ENCODE data around the gene HSPA4L.

HSPA4L gene

GRCh38 chr4:127775843-127776242 is 6.3 kb upstream of the HSPA4L start:
- H2AK5ac ChIP-seq (ENCODE audit: low read length, severe bottlenecking), result no peak overlapping the region

GRCh38 chr4:127776620-127777019 is 5.5 kb upstream of the HSPA4L start:
- no peaks in the 10 kb centered on the region for H3K79me1 ChIP-seq (replicated peaks; ENCODE audit: low read length, poor library complexity, severe bottlenecking)
- H4K8ac ChIP-seq (ENCODE audit: low read length), result no peak overlapping the region
- H2AK5ac ChIP-seq (ENCODE audit: low read length, severe bottlenecking), result no peak overlapping the region

More at GRCh38 chr4:127775843-127776242, 6.3 kb upstream of the HSPA4L start:
- H4K91ac ChIP-seq (ENCODE audit: low read length), result no peak overlapping the region
- 97% methylated on average over 3 of the region's 4 CpGs for WGBS
- no peak overlapping the region for H3K4me2 ChIP-seq (ENCODE audit: low read length, poor library complexity, severe bottlenecking)
- no peak overlapping the region for H2BK15ac ChIP-seq (ENCODE audit: low read depth, poor library complexity, severe bottlenecking)
- no peaks in the 10 kb centered on the region for H3K79me1 ChIP-seq (replicated peaks; ENCODE audit: low read length, poor library complexity, severe bottlenecking)
- no peaks in the 10 kb centered on the region for H3K27me3 ChIP-seq (ENCODE audit: control insufficient read depth in 1 of 2, insufficient read depth in 1 of 2, low read length in 2 of 2)
- H3K27ac ChIP-seq (ENCODE audit: low read length, poor library complexity, severe bottlenecking), result no peak overlapping the region
- no peak for DNase-seq
- H2BK12ac ChIP-seq (ENCODE audit: low read length in 2 of 2), result no peak overlapping the region
- no peak overlapping the region for H3K18ac ChIP-seq (ENCODE audit: low read depth in 1 of 2, low read length in 2 of 2)
- no peak overlapping the region for H2BK120ac ChIP-seq (ENCODE audit: low read depth, low read length)
- no peak overlapping the region for H3K9ac ChIP-seq (ENCODE audit: low read length)
- no peak overlapping the region for H2AFZ ChIP-seq (ENCODE audit: low read depth, low read length)
- no peak overlapping the region for H4K8ac ChIP-seq (ENCODE audit: low read length)
- H3K9me3 ChIP-seq (ENCODE audit: control insufficient read depth, low read length), result no peaks in the 10 kb centered on the region
- H3K4me1 ChIP-seq (ENCODE audit: control insufficient read depth, insufficient read depth, low read depth, low read length), result peaks cover 1% of the 10 kb centered on the region
- H3K23ac ChIP-seq (ENCODE audit: low read length in 2 of 2), result no peak overlapping the region
- no peak overlapping the region for H3K14ac ChIP-seq (ENCODE audit: low read length in 2 of 2)
- H3K36me3 ChIP-seq (ENCODE audit: control insufficient read depth in 1 of 2, insufficient read depth in 2 of 2, low read depth in 1 of 2, low read length in 2 of 2), result no peaks in the 10 kb centered on the region
- no peak overlapping the region for H3K4ac ChIP-seq (ENCODE audit: low read depth in 1 of 2, low read length in 2 of 2)
- no peak overlapping the region for H2BK5ac ChIP-seq (ENCODE audit: low read depth, low read length, poor library complexity, severe bottlenecking)
- no peak overlapping the region for H3K4me3 ChIP-seq (ENCODE audit: insufficient read depth in 1 of 2, low read depth in 1 of 2, low read length in 2 of 2)

GRCh38 chr4:127777487-127777886 is 4.6 kb upstream of the HSPA4L start:
- H3K18ac ChIP-seq (ENCODE audit: low read depth in 1 of 2, low read length in 2 of 2), result no peak overlapping the region

More at GRCh38 chr4:127776620-127777019, 5.5 kb upstream of the HSPA4L start:
- Histone ChIP-seq H3K4ac (ENCODE audit: low read depth in 1 of 2, low read length in 2 of 2) (no peak overlapping the region), H2AFZ (ENCODE audit: low read depth, low read length) (no peak overlapping the region), H3K4me3 (ENCODE audit: insufficient read depth in 1 of 2, low read depth in 1 of 2, low read length in 2 of 2) (no peak overlapping the region), H3K9ac (ENCODE audit: low read length) (no peak overlapping the region), H3K27me3 (ENCODE audit: control insufficient read depth in 1 of 2, insufficient read depth in 1 of 2, low read length in 2 of 2) (no peaks in the 10 kb centered on the region), H3K9me3 (ENCODE audit: control insufficient read depth, low read length) (no peaks in the 10 kb centered on the region), H3K4me2 (ENCODE audit: low read length, poor library complexity, severe bottlenecking) (no peak overlapping the region), H3K27ac (ENCODE audit: low read length, poor library complexity, severe bottlenecking) (no peak overlapping the region), H2BK15ac (ENCODE audit: low read depth, poor library complexity, severe bottlenecking) (no peak overlapping the region), H4K91ac (ENCODE audit: low read length) (no peak overlapping the region), H2BK5ac (ENCODE audit: low read depth, low read length, poor library complexity, severe bottlenecking) (no peak overlapping the region), H3K23ac (ENCODE audit: low read length in 2 of 2) (no peak overlapping the region), H3K36me3 (ENCODE audit: control insufficient read depth in 1 of 2, insufficient read depth in 2 of 2, low read depth in 1 of 2, low read length in 2 of 2) (no peaks in the 10 kb centered on the region), H3K14ac (ENCODE audit: low read length in 2 of 2) (no peak overlapping the region), H3K4me1 (ENCODE audit: control insufficient read depth, insufficient read depth, low read depth, low read length) (peaks cover 3% of the 10 kb centered on the region), H3K18ac (ENCODE audit: low read depth in 1 of 2, low read length in 2 of 2) (no peak overlapping the region), H2BK12ac (ENCODE audit: low read length in 2 of 2) (no peak overlapping the region), H2BK120ac (ENCODE audit: low read depth, low read length) (no peak overlapping the region)
- no peak for DNase-seq
- 100% methylated on average over 1 of the region's 2 CpGs for WGBS

GRCh38 chr4:127778102-127778501 is 4.0 kb upstream of the HSPA4L start:
- H2AFZ ChIP-seq (ENCODE audit: low read depth, low read length), result no peak overlapping the region
- no peak for DNase-seq
- H3K14ac ChIP-seq (ENCODE audit: low read length in 2 of 2), result no peak overlapping the region
- H3K9me3 ChIP-seq (ENCODE audit: control insufficient read depth, low read length), result no peaks in the 10 kb centered on the region
- no peak overlapping the region for H3K9ac ChIP-seq (ENCODE audit: low read length)
- no peak overlapping the region for H3K4me2 ChIP-seq (ENCODE audit: low read length, poor library complexity, severe bottlenecking)
- H3K4me1 ChIP-seq (ENCODE audit: control insufficient read depth, insufficient read depth, low read depth, low read length), result peaks cover 6% of the 10 kb centered on the region
- no peaks in the 10 kb centered on the region for H3K36me3 ChIP-seq (ENCODE audit: control insufficient read depth in 1 of 2, insufficient read depth in 2 of 2, low read depth in 1 of 2, low read length in 2 of 2)
- no peaks in the 10 kb centered on the region for H3K27me3 ChIP-seq (ENCODE audit: control insufficient read depth in 1 of 2, insufficient read depth in 1 of 2, low read length in 2 of 2)
- 29% methylated on average over 1 of the region's 2 CpGs for WGBS
- no peak overlapping the region for H2BK12ac ChIP-seq (ENCODE audit: low read length in 2 of 2)
- no peak overlapping the region for H2AK5ac ChIP-seq (ENCODE audit: low read length, severe bottlenecking)
- H2BK5ac ChIP-seq (ENCODE audit: low read depth, low read length, poor library complexity, severe bottlenecking), result no peak overlapping the region
- H3K18ac ChIP-seq (ENCODE audit: low read depth in 1 of 2, low read length in 2 of 2), result no peak overlapping the region
- no peak overlapping the region for H3K4me3 ChIP-seq (ENCODE audit: insufficient read depth in 1 of 2, low read depth in 1 of 2, low read length in 2 of 2)
- H3K27ac ChIP-seq (ENCODE audit: low read length, poor library complexity, severe bottlenecking), result no peak overlapping the region
- peaks cover 3% of the 10 kb centered on the region for H3K79me1 ChIP-seq (replicated peaks; ENCODE audit: low read length, poor library complexity, severe bottlenecking)
- H4K8ac ChIP-seq (ENCODE audit: low read length), result no peak overlapping the region
- H2BK120ac ChIP-seq (ENCODE audit: low read depth, low read length), result no peak overlapping the region
- H2BK15ac ChIP-seq (ENCODE audit: low read depth, poor library complexity, severe bottlenecking), result no peak overlapping the region
- H3K23ac ChIP-seq (ENCODE audit: low read length in 2 of 2), result no peak overlapping the region
- H4K91ac ChIP-seq (ENCODE audit: low read length), result no peak overlapping the region
- H3K4ac ChIP-seq (ENCODE audit: low read depth in 1 of 2, low read length in 2 of 2), result no peak overlapping the region

More at GRCh38 chr4:127777487-127777886, 4.6 kb upstream of the HSPA4L start:
- Histone ChIP-seq H3K36me3 (ENCODE audit: control insufficient read depth in 1 of 2, insufficient read depth in 2 of 2, low read depth in 1 of 2, low read length in 2 of 2) (no peaks in the 10 kb centered on the region), H2BK120ac (ENCODE audit: low read depth, low read length) (no peak overlapping the region), H2BK15ac (ENCODE audit: low read depth, poor library complexity, severe bottlenecking) (no peak overlapping the region), H3K4me3 (ENCODE audit: insufficient read depth in 1 of 2, low read depth in 1 of 2, low read length in 2 of 2) (no peak overlapping the region), H3K27ac (ENCODE audit: low read length, poor library complexity, severe bottlenecking) (no peak overlapping the region), H3K9ac (ENCODE audit: low read length) (no peak overlapping the region), H2BK5ac (ENCODE audit: low read depth, low read length, poor library complexity, severe bottlenecking) (no peak overlapping the region), H4K8ac (ENCODE audit: low read length) (no peak overlapping the region), H3K79me1 (replicated peaks; ENCODE audit: low read length, poor library complexity, severe bottlenecking) (peaks cover 3% of the 10 kb centered on the region), H3K23ac (ENCODE audit: low read length in 2 of 2) (no peak overlapping the region), H2BK12ac (ENCODE audit: low read length in 2 of 2) (no peak overlapping the region), H2AK5ac (ENCODE audit: low read length, severe bottlenecking) (no peak overlapping the region), H3K4ac (ENCODE audit: low read depth in 1 of 2, low read length in 2 of 2) (no peak overlapping the region), H3K14ac (ENCODE audit: low read length in 2 of 2) (no peak overlapping the region), H3K4me2 (ENCODE audit: low read length, poor library complexity, severe bottlenecking) (no peak overlapping the region), H3K4me1 (ENCODE audit: control insufficient read depth, insufficient read depth, low read depth, low read length) (peaks cover 6% of the 10 kb centered on the region), H2AFZ (ENCODE audit: low read depth, low read length) (no peak overlapping the region), H4K91ac (ENCODE audit: low read length) (no peak overlapping the region), H3K27me3 (ENCODE audit: control insufficient read depth in 1 of 2, insufficient read depth in 1 of 2, low read length in 2 of 2) (no peaks in the 10 kb centered on the region), H3K9me3 (ENCODE audit: control insufficient read depth, low read length) (no peaks in the 10 kb centered on the region)
- WGBS, result 72% methylated on average over 2 of the region's 3 CpGs
- DNase-seq, result no peak
